IMR-90 (cell line): ENCODE measurements around the gene LRRC34. TPM values are rescaled to one million over a fixed set of nuclear protein-coding genes. Genes with fewer than 3 reads are reported as not detected.

Experiments used
- ATAC-seq: fragments of 200-7000 bp; cut with Tn5 transposase; 2 replicates; pipeline ENCODE4 v1.9.1; 2020; ENCODE audit warnings: low read depth, mild to moderate bottlenecking, moderate library complexity
- BruUV-seq: library from RNA; stranded (reverse); fragments of 400-500 nt; replicated peaks from 2 replicates; lab custom pipeline; 2021; lab: Mats Ljungman, UMichigan
- CTCF ChIA-PET: fragments of 300-600 bp; formaldehyde crosslinking; extraction: SDS; loops from one replicate; lab custom pipeline; 2021; ENCODE audit warnings: antibody characterized with exemption; lab: Yijun Ruan, JAX
- POLR2A ChIA-PET: fragments of 300-600 bp; sonication (Branson Sonifier 250); formaldehyde crosslinking; loops from one replicate; lab custom pipeline; 2022; ENCODE audit warnings: antibody characterized with exemption; ENCODE audit not compliant: unreplicated experiment; lab: Charles Lee
- DNase-seq: peaks from one replicate; pipeline ENCODE4 v3.0.0; 2013
- H2AFZ ChIP-seq: replicated peaks from 2 replicates; pipeline ENCODE3; 2013; ENCODE audit warnings: low read length, mild to moderate bottlenecking; ENCODE audit not compliant: poor library complexity
- H2AK5ac ChIP-seq: 2 replicates; pipeline ENCODE4 v1.6.1; 2013; ENCODE audit warnings: low read depth, low read length, inconsistent platforms
- H2AK9ac ChIP-seq: replicated peaks from 2 replicates; pipeline ENCODE3; 2013; ENCODE audit warnings: mild to moderate bottlenecking, low read depth, low read length, moderate library complexity; ENCODE audit not compliant: poor library complexity
- H2BK120ac ChIP-seq: 2 replicates; pipeline ENCODE4 v1.6.1; 2013; ENCODE audit warnings: low read depth, low read length, inconsistent platforms
- H2BK15ac ChIP-seq: 3 replicates; pipeline ENCODE4 v1.6.1; 2013; ENCODE audit warnings: low read depth, low read length, inconsistent platforms
- H2BK20ac ChIP-seq: 2 replicates; pipeline ENCODE4 v1.6.1; 2013; ENCODE audit warnings: low read depth, mild to moderate bottlenecking, inconsistent platforms, low read length, moderate library complexity
- H2BK5ac ChIP-seq: 2 replicates; pipeline ENCODE4 v1.6.1; 2013; ENCODE audit warnings: mild to moderate bottlenecking, low read depth, low read length, inconsistent platforms; ENCODE audit not compliant: poor library complexity, severe bottlenecking
- H3K14ac ChIP-seq: replicated peaks from 2 replicates; pipeline ENCODE4 v1.6.1; 2013; ENCODE audit warnings: low read depth, low read length, inconsistent platforms
- H3K18ac ChIP-seq: 2 replicates; pipeline ENCODE4 v1.6.1; 2013; ENCODE audit warnings: low read depth, low read length, control low read depth
- H3K23ac ChIP-seq: 2 replicates; pipeline ENCODE4 v1.6.1; 2013; ENCODE audit warnings: low read depth, low read length, inconsistent platforms
- H3K27ac ChIP-seq: 2 replicates; pipeline ENCODE4 v1.5.1; 2013; ENCODE audit warnings: mild to moderate bottlenecking, control low read depth, low read length; ENCODE audit not compliant: insufficient read depth
- H3K27me3 ChIP-seq: 2 replicates; pipeline ENCODE4 v1.6.1; 2013; ENCODE audit warnings: low read length; ENCODE audit not compliant: control insufficient read depth, insufficient read depth
- H3K36me3 ChIP-seq: 2 replicates; pipeline ENCODE4 v1.6.1; 2013; ENCODE audit warnings: low read length, mixed read lengths; ENCODE audit not compliant: control insufficient read depth, insufficient read depth
- H3K4ac ChIP-seq: 2 replicates; pipeline ENCODE4 v1.6.1; 2013; ENCODE audit warnings: low read depth, low read length, inconsistent platforms
- H3K4me1 ChIP-seq: 2 replicates; pipeline ENCODE4 v1.6.1; 2013; ENCODE audit warnings: low read length, mixed read lengths; ENCODE audit not compliant: control insufficient read depth, insufficient read depth
- H3K4me2 ChIP-seq: 2 replicates; pipeline ENCODE4 v1.6.1; 2013; ENCODE audit warnings: low read depth, mild to moderate bottlenecking, control low read depth, low read length, moderate library complexity
- H3K4me3 ChIP-seq: 2 replicates; pipeline ENCODE4 v1.5.1; 2013; ENCODE audit warnings: low read depth, mild to moderate bottlenecking, control low read depth, low read length, moderate library complexity; ENCODE audit not compliant: insufficient read depth
- H3K56ac ChIP-seq: 2 replicates; pipeline ENCODE4 v1.6.1; 2013; ENCODE audit warnings: low read length, inconsistent platforms; ENCODE audit not compliant: insufficient read depth; ENCODE audit errors: extremely low read depth
- H3K79me1 ChIP-seq, 2 experiments: 2 replicates each; pipeline ENCODE4 v1.6.1; 2013; ENCODE audit warnings: low read length in 2 of 2, inconsistent platforms in 1 of 2, low read depth in 1 of 2
- H3K9ac ChIP-seq: 2 replicates; pipeline ENCODE4 v1.6.1; 2013; ENCODE audit warnings: low read depth, low read length, control low read depth
- H3K9me1 ChIP-seq: 2 replicates; pipeline ENCODE4 v1.6.1; 2013; ENCODE audit warnings: low read length, inconsistent platforms; ENCODE audit not compliant: insufficient read depth
- H3K9me3 ChIP-seq: 2 replicates; pipeline ENCODE4 v1.6.1; 2013; ENCODE audit warnings: low read length; ENCODE audit not compliant: control insufficient read depth, insufficient read depth
- H4K20me1 ChIP-seq: 2 replicates; pipeline ENCODE4 v1.6.1; 2013; ENCODE audit warnings: low read length, inconsistent platforms; ENCODE audit not compliant: insufficient read depth
- H4K5ac ChIP-seq: 2 replicates; pipeline ENCODE4 v1.6.1; 2013; ENCODE audit warnings: mild to moderate bottlenecking, low read depth, low read length, control low read depth
- H4K8ac ChIP-seq, 2 experiments: 2 replicates each; pipeline ENCODE4 v1.6.1; 2013; ENCODE audit warnings: low read depth in 2 of 2, low read length in 2 of 2, control low read depth in 1 of 2, inconsistent platforms in 1 of 2
- H4K91ac ChIP-seq: 2 replicates; pipeline ENCODE4 v1.6.1; 2013; ENCODE audit warnings: low read depth, low read length, inconsistent platforms; ENCODE audit not compliant: insufficient read depth
- CHD1 ChIP-seq: IDR thresholded peaks from 2 replicates; pipeline ENCODE4 v1.6.1; 2012; ENCODE audit warnings: low read depth, low read length, improper control_type of control experiment
- POLR2A ChIP-seq: IDR thresholded peaks from 2 replicates; pipeline ENCODE4 v1.6.1; 2012; ENCODE audit warnings: mild to moderate bottlenecking, low read depth, low read length
- RAD21 ChIP-seq: IDR thresholded peaks from 2 replicates; pipeline ENCODE4 v1.6.1; 2012; ENCODE audit warnings: low read length, improper control_type of control experiment
- USF2 ChIP-seq: fragments of 150-350 bp; IDR thresholded peaks from 2 replicates; pipeline ENCODE4 v1.6.1; 2017; ENCODE audit warnings: mild to moderate bottlenecking, antibody characterized with exemption, low read length, low read depth
- dilution Hi-C: fragments of 300-500 bp; cut with HindIII; formaldehyde crosslinking; loops from one replicate; pipeline ENCODE4 v1.14.3; 2018; ENCODE audit warnings: low sequenced_read_pairs; ENCODE audit not compliant: unreplicated experiment
- in situ Hi-C: fragments of 300-500 bp; cut with MboI; formaldehyde crosslinking; loops from 3 replicates; pipeline ENCODE4 v1.14.3; 2019; ENCODE audit warnings: low sequenced_read_pairs, inconsistent platforms, mixed read lengths
- intact Hi-C: fragments of 100-400 bp; cut with micrococcal nuclease; formaldehyde crosslinking; loops from 2 replicates; pipeline ENCODE4 v1.10.0; 2022
- polyA plus RNA-seq, 3 experiments: library from polyadenylated mRNA; depleted of rRNA; stranded (reverse); fragments of >200 nt; gene quantifications; 2 replicates each; pipeline ENCODE4 v1.2.3, GENCODE V29; 2012; ENCODE audit warnings: low replicate concordance in 1 of 3
- total RNA-seq: library from RNA; depleted of rRNA; stranded (reverse); fragments of >200 nt; gene quantifications from 2 replicates; pipeline ENCODE4 v1.2.3, GENCODE V29; 2012

Gene LRRC34
- total and polyA plus RNA-seq, 2 of the 4 experiments (the other 2 are of a cell fraction) = 0.90 to 0.91 TPM

- no peak overlapping the region for H2BK120ac ChIP-seq
- intact Hi-C loops (loop anchor here (5.0 kb wide), 1 partner anchor 202 kb away; no protein-coding TSS in a partner anchor), in situ Hi-C loops (no loop called here), dilution Hi-C loops (no loop called here)
- no peak overlapping the region for H3K4ac ChIP-seq
- H2BK15ac ChIP-seq = no peak overlapping the region
- no peak overlapping the region for H3K56ac ChIP-seq
- H4K8ac ChIP-seq = no peak overlapping the region
- no peaks in the 10 kb centered on the region for H3K27me3 ChIP-seq
- H3K18ac ChIP-seq = no peak overlapping the region
- H3K4me2 ChIP-seq = no peak overlapping the region
- peaks cover 11% of the 10 kb centered on the region for H3K36me3 ChIP-seq
- no peak overlapping the region for H2AFZ ChIP-seq
- TF ChIP-seq RAD21 (no peak), POLR2A (no peak), USF2 (no peak), CHD1 (no peak)
- H3K9me3 ChIP-seq = no peaks in the 10 kb centered on the region
- no peak overlapping the region for H3K27ac ChIP-seq
- no peak overlapping the region for H4K5ac ChIP-seq
- H2BK20ac ChIP-seq = no peak overlapping the region
- H4K20me1 ChIP-seq = no peaks in the 10 kb centered on the region
- H2BK5ac ChIP-seq = no peak overlapping the region
- peaks cover 4% of the 10 kb centered on the region for H3K4me1 ChIP-seq
- no peak overlapping the region for H3K9ac ChIP-seq
- BruUV-seq = no TSS peak
- no peak overlapping the region for H4K91ac ChIP-seq
- peaks cover 3 to 6% of the 10 kb centered on the region in 2 experiments; a peak in 1 of 4 replicates for H3K79me1 ChIP-seq
- no peak overlapping the region for H3K4me3 ChIP-seq
- DNase-seq (no peak), ATAC-seq (peak; percentile 59)
- no peak overlapping the region for H3K14ac ChIP-seq
- POLR2A ChIA-PET = no interaction called here
- H3K9me1 ChIP-seq = 0 out of 2 replicates have a peak, but pooled peaks cover 4% of the 10 kb centered on the region
- CTCF ChIA-PET = no interaction called here
- no peak overlapping the region for H3K23ac ChIP-seq
- no peak overlapping the region for H2AK5ac ChIP-seq
- no peak overlapping the region for H2AK9ac ChIP-seq
These were observed 22.5 kb downstream of the LRRC34 start for GRCh38 chr3:169790219-169790618.
